Tibial nerve (tissue), 3 donors: ENCODE data around the gene GPHN.

Source experiments
- CTCF ChIP-seq, 5 experiments: fragments of 200-600 bp in 3 of 5; fragments of 450-650 bp in 2 of 5; sonication (generic) in 3 of 5; IDR thresholded peaks; one replicate each; pipeline ENCODE4 v1.5.1; 2016 to 2019; ENCODE audit warnings: antibody characterized with exemption in 5 of 5, mild to moderate bottlenecking in 3 of 5, moderate library complexity in 2 of 5
- POLR2A ChIP-seq, 2 donors: fragments of 450-650 bp; IDR thresholded peaks; one replicate each; pipeline ENCODE4 v1.6.1; 2017; ENCODE audit warnings: antibody characterized with exemption in 2 of 2, mild to moderate bottlenecking in 2 of 2, moderate library complexity in 2 of 2

GRCh38 chr14:66508846-66509621 lies 1.1 kb downstream of the GPHN start:
- TF ChIP-seq CTCF (IDR thresholded peaks at IDR 0.05) (no peak), POLR2A (IDR thresholded peaks at IDR 0.05) (no peak)
